Daoy (cell line): ENCODE measurements around the gene EYA3. TPM values are rescaled to one million over a fixed set of nuclear protein-coding genes. Genes with fewer than 3 reads are reported as not detected.
A peak's percentile ranks its signal among the peaks of the same experiment; 100 is the strongest.

Experiments used
- DNase-seq: peaks from one replicate; pipeline ENCODE4 v3.0.0-alpha.2; 2015; ENCODE audit warnings: low read depth
- total RNA-seq: library from RNA; depleted of rRNA; stranded (reverse); fragments of >200 nt; shearing (Covaris generic); gene quantifications from 2 replicates; pipeline ENCODE4 v1.2.3, GENCODE V29; 2014; rRNA removed

Gene EYA3
- total RNA-seq, 1 experiment from 2014 or later, result 17.6 TPM

DNA sequence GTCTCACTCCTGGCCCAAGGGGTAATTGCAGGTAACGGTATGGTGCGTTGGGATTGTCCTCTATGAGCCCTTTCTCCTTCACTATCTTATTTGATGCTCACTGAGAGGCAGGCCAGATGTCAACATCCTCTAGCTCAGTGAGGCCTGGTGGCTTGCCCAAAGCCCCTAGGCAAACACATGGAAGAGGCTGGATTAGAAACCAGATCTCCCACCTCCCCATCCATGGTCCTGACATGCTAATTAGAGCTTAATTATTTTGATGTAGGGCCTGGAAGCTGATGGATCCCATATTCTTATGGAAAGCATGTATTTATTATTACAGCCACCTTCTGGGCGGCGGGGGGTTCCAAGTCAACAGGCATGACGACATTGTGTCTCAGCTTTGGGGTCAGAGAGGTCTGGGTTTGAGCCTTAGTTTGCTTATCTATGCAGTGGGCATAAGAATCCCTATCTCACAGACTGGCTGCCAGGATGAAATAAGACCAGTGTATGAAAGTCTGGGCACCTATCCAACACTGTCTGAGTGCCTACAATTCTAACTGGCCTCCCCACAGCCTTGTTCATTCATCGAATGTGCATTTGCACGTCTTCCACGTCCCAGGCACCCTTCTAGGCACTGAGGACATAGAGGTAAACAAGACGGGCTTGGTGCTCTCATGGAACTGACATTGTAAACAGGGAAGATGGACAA, 147.4 kb downstream of the EYA3 start:
- no peak for DNase-seq

DNA sequence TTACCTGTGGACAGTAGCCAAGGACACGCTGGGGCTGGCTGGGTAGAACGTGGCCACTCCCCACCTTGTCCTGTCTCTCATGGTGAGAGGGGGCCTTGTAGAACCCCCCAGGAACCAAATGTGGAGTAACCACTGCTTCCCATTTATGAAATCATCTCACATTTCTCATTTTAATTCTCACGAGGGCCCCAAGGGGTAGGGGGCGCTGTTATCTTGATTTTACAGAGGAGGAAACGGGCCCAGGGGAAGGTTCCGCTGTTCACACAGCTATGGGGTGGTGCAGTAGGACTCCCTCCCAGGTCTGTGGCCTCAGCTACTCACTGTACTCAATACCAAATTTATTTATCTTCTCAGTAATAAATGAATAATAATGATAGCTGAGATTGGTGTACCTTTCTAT, 148.1 kb downstream of the EYA3 start:
- DNase-seq, result no peak

DNA sequence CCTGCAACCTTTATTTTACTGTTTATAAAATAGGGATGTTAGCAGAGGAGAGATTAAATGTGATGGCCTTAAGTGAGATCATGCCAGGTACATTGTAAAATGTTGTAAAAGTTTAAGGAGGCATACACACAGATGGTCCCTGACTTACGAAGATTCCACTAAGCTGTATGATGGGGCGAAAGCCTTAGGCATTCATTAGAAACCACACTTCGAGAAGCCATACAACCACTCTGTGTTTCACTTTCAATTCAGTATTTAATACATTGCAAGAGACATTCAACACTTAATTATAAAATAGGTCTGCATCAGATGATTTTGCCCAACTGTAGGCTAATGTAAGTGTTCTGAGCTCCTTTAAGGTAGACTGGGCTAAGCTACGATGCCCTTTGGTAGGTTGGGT, 149.9 kb downstream of the EYA3 start:
- no peak for DNase-seq

DNA sequence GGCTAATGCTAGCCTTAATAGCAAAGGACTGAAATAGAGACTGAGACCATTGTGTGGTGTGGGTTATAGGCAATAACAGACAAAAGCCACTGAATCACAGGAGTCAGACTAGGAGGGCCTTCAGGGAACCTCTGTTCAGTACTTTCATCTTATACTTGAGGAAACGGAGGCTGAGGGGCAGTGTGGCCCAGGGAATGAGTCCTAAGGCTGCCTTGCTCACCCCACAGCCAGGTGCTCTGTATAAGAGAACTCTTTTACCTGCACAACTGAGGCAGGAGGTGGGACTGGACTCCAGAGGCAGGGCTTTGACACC, 150.9 kb downstream of the EYA3 start:
- no peak for DNase-seq

DNA sequence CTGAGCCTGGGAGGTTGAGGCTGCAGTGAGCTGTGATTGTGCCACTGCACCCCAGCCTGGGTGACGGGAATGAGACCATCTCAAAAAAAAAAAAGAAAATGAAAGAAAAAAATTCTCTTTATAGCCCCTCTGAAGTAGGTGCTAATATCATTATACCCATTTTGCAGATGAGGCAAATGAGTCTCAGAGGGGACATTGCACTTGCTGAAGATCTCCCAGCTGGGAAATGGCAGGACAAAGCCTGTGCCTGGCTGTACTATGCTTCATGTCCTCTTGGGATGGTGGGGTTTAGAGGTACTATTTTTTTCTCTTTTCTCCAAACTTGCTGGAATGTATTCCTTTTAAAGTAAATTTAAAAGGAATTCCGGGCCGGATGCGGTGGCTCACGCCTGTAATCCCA, 152.0 kb downstream of the EYA3 start:
- no peak for DNase-seq

DNA sequence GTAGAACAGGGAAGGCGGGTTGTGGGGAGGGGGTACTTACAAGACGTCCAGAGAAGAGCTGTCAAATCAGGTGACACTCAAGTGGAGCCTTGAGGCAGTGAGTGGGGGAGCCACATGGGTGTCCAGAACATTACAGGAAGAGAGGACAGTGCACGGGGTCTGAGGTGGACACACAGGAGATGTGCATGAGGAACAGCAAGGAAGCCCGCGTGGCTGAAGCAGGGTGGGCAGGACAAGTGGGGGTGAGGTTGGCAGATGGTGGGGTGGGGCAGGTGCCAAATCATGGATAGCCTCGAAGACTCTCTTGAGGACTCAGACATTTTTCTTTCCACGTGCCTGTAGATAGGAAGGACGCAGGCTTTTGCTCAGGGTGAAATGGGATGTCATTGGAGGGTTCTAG, 152.7 kb downstream of the EYA3 start:
- no peak for DNase-seq

DNA sequence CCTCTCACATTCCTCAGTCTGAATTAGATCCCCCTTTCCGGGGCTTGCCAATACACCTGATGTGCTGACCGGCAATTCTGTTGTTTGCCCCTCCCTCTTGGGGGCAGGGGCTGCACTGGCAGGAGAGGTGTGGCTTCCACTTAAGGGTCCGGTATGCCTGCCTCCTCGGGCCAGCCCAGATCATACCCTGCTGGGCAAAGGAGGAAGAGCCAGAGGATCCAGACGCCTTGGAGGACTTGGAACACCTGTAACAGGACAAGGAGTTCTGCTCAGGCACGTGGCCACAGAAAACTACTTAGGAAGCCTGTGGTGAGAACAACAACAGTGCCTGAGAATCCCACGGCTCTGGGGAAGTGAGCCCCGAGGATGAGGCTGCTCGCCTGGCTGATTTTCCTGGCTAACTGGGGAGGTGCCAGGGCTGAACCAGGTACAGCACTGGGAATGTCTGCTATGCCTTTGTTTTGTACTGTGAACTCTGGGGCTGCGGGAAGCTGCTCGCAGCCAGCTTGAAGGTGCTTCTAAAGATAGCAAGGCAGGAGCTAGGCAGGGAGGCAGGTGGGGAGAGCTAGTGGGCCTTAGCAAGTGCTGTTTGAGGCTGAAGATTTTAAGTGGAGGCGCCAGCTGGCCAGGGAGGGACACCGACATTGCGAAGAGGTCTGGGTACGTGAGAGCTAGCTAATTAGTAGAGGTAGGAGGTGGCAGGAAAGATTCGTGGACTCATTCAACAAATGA, 153.4 kb downstream of the EYA3 start, which contains the start of gene SMPDL3B:
SMPDL3B (plus strand) TSS at position 183 of the 732 bp plus-strand sequence; CDS start at position 367, 184 bp downstream.
- DNase-seq, result peak; percentile 33

DNA sequence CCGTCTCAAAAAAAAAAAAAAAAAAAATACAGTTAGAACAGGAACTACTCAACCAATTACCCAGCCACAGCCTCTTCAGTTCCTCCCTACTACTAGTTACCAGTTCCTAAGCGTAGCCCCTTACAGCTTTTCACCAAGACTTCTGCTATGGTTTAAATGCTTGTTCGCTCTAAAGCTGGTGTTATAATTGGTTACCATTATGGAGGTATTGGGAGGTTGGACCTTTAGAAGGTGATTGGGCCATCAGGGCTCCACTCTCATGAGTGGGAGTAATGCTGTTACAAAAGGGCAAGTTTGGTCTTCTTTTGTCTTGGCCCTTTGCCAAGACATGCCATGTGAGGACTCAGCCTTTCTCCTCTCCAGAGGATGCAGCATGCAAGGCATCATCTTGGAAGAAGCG, 156.7 kb downstream of the EYA3 start:
- DNase-seq, result no peak

- DNase-seq, result no peak
Measured at GRCh38 chr1:27931184-27931583, 157.2 kb downstream of the EYA3 start.

DNA sequence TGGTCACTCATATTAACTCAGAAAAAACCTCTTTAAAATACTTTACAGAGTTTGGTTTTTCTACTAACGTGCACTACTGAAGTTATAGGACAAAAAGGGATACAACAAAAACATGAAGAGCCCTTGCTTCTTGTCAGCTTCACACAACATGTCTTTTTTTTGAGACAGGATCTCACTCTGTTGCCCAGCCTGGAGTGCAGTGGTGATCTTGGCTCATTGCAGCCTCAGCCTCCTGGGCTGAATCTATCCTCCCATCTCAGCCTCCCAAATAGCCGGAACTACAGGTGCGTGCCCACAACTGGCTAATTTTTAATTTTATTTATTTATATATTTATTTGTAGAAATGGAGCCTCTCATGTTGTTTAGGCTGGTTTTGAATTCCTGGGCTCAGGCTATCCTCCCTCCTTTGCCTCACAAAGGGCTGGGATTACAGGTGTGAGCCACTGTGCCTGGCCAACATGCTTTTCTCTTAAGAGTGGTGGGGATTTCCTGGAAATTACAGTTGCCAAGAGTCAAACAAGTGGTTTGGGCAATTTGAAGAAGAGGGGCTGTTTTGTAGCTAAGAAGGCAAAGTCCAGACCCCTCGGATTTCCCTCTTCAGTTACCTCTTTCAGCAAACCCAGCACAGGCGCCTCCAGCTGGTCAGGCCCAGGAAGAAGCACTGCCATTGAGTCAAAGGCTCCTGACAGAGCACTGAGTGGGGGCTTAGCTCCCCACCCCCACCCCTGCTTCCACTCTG, 160.0 kb downstream of the EYA3 start:
- no peak for DNase-seq

- no peak for DNase-seq
Measured at GRCh38 chr1:27922272-27922671, 166.1 kb downstream of the EYA3 start.

Other genes starting within 250 kb of the EYA3 start
- 1.8 and 4.3 TPM in 2 replicates for gene THEMIS2, start 216.1 kb downstream of the EYA3 start, total RNA-seq
- gene RPA2, start 174.0 kb downstream of the EYA3 start, total RNA-seq, result 130 and 131 TPM in 2 replicates
- gene SMPDL3B, start 153.6 kb downstream of the EYA3 start, total RNA-seq, result 0.86 TPM in 1 of 2 replicates, not detected in the other
- 1.7 and 2.2 TPM in 2 replicates for gene XKR8, start 128.6 kb downstream of the EYA3 start, total RNA-seq
- gene PTAFR, start 88.1 kb upstream of the EYA3 start, total RNA-seq, result 0.17 and 0.89 TPM in 2 replicates
- gene DNAJC8, start 144.4 kb upstream of the EYA3 start, total RNA-seq, result 121 and 199 TPM in 2 replicates
- gene ATP5IF1, start 147.5 kb upstream of the EYA3 start, total RNA-seq, result 138 and 150 TPM in 2 replicates
- gene SESN2, start 170.9 kb upstream of the EYA3 start, total RNA-seq, result 5.9 and 10.0 TPM in 2 replicates
- 19.1 and 21.2 TPM in 2 replicates for gene MED18, start 240.4 kb upstream of the EYA3 start, total RNA-seq